Hematopoietic multipotent progenitor cell treated with erythropoietin and hydrocortisone succinate and interleukin-3 and kit ligand, for 17 days (in vitro differentiated cells): ENCODE results near the gene TMEM176B.
"Not testable (repeated sequence)": the region's sequence is repeated elsewhere in the genome, so short reads cannot be mapped to it uniquely, and the experiment has no call there.

Experiments used
- DNase-seq: peaks from one replicate; pipeline ENCODE4 v3.0.0-alpha.2; 2015; ENCODE audit warnings: low spot score

Gene TMEM176B

DNA sequence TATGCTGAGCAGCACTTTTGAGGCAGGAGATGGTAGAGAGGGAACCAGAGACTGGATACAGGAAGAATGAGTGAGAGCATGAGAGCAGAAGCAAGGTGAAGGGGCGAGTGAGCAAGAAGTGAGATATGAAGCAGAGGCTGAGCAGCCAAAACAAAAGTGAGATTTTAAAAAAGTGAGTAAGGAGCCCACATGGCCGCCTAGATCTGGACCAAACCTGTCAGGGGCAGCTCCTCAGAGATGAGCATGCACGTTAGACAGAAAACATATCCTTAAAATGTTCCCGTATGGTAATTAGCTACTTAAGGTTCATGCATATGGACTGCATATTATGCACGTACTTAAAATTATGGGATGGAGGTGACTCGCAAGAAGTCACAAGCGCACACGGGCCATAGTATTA lies 22.9 kb upstream of the TMEM176B start:
- no peak for DNase-seq

DNA sequence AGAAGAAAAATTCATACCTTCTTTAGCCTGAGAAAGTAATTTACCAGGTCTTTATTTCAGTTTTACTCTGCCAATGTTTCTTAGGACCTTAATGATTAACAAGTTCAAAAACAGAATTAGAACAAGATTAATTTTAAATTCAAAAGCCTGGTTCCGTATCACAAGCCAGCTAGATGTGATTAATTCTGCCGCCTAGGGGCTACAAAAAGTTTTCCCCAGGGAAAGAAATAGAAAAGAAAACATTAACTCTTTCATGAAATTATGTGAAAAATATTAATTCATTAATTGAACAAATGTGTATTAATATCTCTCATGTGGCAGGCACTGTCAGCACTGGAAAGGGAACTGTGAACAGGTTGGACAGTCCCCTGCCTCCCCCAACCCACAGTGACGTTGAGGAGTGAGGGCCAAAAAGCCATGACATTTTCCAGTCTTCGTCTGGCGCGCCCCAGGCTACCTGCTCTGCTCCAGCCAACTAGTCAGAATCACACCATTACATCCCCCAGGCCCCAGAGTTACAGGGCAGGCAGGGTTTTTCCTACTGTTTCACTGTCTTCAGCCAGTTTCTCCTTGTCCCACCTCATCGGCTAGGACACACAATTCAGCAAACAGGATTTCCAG lies 20.5 kb upstream of the TMEM176B start:
- no peak for DNase-seq

DNA sequence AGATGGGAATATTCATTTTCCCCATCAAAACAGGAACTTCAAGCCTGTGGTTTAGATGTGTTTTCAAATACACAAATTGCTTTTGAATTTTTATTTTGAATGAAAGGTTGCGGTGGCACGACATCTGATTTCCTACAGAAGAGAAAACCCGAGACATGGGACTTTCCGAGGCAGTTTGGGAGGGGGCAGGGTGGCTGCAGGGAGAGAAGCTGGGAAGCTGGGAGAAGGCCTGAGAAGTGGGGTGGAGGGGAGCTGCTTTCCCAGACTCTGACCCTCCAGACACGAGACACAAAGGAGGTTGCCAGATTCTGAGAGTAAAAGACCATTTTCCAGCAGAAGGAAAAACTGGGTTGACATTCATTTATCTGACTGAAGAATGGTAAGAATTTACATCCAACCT lies 20.0 kb upstream of the TMEM176B start:
- DNase-seq, result no peak

DNA sequence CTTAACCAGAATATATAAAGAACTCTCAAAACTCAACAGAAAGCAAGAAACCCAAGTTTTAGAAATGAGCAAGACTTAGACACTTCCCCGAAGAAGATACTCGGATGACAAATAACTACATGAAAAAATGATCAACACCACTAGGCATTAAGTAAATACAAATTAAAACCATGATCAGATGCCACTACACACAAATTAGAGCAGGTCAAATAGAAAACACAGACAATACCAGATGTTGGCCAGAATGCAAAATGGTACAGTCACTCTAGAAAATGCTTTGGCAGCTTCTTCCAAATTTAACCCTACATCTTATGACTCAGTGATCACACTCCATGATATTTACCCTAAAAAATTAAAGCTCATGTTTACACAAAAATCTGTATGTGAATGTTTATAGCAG lies 18.8 kb upstream of the TMEM176B start:
- DNase-seq, result no peak

DNA sequence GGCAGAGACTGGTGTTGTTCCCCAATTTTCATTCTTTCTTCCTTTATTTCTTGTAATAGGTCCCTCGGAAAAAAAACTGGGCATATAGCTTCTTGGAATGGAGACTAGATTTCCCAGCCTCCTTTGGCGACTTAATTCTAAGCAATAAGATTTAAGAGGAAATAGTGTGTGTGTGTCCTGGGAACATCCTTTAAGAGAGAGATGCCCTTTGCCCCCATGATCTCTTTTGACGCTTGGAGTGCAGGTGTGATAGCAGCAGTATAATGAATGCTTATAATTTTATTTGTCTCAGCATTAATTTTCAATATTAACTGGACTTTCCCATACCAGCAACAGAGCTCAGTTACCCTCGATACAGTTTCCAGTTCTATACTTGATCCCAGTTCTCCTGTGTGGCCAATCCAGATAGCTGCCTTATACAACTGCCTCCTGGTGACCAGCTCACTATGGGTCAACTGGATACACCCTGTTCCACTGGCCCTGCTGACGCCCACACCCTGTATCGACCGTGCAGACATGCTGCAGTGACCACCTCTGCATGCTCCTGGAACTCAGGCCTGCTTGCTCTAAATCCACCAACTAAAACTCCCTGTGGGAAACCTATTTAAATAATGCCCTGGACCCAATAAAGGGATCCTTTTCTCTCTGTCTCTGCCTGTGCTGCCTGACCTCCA lies 14.3 kb upstream of the TMEM176B start:
- no peak for DNase-seq

DNA sequence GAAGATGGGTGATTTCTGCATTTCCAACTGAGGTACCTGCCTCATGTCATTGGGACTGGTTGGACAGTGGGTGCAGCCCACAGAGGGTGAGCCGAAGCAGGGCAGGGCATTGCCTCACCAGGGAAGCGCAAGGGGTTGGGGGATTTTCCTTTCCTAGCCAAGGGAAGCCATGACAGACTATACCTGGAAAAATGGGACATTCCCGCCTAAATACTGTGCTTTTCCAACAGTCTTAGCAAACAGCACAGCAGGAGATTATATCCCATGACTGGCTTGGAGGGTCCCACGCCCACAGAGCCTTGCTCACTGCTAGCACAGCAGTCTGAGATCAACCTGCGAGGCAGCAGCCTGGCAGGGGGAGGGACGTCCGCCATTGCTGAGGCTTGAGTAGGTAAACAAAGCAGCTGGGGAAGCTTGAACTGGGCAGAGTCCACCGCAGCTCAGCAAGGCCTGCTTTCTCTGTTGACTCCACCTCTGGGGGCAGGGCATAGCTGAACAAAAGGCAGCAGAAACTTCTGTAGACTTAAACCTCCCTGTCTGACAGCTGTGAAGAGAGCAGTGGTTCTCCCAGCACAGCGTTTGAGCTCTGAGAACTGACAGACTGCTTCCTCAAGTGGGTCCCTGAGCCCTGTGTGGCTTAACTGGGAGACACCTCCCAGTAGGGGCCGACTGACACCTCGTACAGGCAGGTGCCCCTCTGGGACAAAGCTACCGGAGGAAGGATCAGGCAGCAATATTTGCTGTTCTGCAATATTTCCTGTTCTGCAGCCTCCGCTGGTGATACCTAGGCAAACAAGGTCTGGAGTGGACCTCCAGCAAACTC lies 7.7 kb upstream of the TMEM176B start:
- DNase-seq, result not testable (repeated sequence)

DNA sequence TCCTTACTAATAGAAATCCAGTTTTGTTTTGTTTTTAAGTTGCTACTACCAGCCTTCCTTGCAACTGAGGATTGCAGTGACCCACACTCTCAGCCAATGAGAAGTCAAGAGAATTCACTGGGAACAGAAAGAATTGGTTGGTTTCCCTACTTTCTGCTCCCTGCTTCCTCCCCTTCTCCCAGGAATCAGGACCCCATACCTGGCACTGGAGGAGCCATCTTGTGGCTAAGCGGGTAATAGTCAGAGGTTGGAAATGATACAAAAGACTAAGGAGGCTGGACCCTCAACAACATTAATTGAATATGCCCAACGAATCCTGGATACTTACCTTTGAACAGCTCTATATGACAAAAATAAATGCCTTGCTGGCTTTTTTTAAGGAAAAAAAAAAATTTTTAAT lies 6.7 kb upstream of the TMEM176B start:
- no peak for DNase-seq

DNA sequence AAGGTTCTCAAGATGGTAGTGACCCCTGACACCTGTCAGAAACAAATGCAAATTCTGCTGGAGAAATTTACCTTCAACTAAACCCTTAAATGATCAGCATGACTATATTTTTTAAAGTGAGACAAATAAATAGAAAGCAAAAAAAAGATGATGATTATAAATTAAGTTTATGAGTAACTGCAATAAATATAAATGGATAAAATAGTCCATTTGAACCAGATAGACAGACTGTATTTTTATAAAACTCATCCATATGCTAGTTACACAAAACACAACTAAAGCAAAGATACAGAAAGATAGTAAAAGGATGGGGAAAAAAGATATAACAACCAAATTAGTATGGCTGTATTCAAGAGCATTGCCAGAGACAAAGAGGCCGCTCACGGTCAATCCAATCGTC lies 6.3 kb upstream of the TMEM176B start:
- DNase-seq, result no peak

DNA sequence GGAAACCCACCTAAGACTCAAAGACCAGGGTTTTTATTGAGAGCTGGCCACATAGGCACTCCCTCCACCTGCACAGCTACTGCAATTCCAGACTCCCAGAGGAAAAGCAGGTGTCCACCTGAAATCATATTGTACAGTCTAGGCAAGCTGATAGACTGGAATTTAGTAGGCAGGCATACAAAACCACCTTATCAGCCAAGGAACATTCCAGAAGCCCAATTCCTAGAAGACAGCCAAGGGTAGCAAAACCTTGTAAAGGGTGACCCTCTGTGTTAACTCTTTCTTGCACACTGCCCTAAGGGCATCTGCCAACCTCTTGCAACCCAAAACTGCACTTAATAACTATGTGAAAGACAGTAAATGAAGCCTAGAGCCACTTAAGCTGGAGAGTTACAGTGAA lies 5.7 kb upstream of the TMEM176B start:
- no peak for DNase-seq

DNA sequence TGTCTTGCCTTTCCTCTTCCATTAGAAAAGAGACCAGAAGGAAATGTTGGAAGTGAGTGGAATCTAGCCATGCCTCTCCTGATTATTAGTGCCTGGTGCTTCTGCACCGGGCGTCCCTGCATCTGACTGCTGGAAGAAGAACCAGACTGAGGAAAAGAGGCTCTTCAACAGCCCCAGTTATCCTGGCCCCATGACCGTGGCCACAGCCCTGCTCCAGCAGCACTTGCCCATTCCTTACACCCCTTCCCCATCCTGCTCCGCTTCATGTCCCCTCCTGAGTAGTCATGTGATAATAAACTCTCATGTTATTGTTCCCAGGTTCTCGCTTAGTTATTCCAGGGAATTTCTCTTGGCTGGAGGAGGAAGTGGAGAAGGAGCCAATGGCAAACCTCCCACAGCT lies 4.6 kb upstream of the TMEM176B start:
- DNase-seq, result no peak

DNA sequence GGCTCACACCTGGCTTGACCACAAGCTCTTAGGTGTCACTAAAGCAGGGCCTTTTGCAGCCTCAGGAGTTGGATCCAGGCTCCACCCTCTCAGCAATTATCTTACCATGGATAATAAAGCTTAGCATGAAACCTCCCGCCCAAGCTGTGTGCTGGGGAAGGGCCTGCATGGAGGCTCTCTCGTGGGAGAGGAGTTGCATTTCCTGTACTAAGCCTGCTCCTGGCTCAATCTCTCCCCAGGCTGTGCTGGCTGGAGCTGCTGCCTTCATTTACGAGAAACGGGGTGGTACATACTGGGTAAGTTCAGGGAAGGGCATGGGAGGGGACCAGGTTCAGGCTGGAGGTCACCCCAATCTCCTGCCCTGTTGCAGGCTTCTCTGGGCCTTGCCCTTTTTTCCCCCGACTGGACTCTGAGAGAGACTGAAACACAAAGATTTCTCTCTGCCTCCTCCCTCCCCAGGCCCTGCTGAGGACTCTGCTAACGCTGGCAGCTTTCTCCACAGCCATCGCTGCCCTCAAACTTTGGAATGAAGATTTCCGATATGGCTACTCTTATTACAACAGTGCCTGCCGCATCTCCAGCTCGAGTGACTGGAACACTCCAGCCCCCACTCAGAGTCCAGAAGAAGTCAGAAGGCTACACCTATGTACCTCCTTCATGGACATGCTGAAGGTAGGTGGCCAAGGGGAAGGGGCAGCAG lies 3.1 kb upstream of the TMEM176B start:
- DNase-seq, result no peak

DNA sequence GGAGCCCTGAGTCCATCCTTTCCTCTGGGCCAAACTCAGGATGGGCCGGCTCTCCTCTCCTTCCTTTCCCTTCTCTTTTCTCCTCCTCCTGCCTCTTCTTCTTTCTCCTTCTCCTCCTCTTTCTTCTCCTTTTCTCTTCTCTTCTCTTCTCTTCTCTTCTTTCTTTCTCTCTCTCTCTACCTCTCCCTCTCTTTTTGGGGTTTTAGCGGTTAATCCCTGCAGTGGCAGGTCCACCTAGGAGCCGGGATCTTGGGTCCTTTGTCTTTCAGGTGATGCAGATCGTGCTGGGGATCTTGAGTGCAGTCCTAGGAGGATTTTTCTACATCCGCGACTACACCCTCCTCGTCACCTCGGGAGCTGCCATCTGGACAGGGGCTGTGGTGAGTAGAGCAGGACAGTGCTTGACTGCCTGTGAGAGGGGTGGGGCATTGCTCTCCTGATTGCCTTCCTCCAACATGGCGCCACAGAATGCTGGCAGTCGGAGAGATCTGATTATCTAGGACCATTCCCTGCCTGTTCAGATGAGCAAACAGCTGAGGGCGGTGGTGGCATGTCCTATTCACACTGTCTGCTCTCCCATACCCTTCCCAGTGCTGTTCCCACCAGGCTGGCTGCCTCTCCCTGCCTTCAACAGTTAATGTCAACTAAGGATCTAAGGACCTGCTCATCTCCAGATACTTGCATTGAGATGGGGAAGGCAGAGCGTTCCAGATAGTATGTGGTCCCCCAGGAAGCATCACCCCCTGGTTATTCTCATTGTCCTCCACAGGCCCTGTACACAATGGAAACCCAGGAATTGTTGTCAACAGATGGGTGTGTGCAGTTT lies 2.0 kb upstream of the TMEM176B start:
- DNase-seq, result no peak

DNA sequence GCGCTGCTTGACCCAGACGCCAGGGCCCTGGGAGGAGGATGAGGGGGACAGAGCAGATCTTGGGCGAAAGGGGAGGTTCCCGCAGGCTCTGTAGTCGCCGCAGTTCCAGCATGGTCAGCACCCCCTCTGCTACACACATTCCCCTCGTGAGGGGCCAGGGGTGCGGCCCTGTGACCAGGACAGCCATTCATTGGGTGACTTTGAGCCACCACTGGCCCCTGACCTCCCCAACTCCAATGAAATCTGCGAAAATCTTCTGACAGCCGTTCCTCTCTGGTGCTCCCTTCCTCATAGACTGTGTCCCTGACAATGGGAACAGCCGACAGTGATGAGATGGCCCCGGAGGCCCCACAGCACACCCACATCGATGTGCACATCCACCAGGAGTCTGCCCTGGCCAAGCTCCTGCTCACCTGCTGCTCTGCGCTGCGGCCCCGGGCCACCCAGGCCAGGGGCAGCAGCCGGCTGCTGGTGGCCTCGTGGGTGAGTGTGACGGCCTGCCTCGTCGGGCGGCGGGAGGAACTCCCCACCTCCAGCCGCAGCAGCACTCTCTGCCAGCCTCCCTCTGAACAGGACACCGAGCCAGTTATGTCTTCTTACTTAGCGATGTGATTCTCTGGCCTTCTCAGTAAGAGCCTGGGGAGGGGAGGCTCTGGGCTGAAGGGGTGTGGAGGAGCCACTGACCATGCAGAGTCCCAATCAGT lies 1.2 kb upstream of the TMEM176B start:
- no peak for DNase-seq

DNA sequence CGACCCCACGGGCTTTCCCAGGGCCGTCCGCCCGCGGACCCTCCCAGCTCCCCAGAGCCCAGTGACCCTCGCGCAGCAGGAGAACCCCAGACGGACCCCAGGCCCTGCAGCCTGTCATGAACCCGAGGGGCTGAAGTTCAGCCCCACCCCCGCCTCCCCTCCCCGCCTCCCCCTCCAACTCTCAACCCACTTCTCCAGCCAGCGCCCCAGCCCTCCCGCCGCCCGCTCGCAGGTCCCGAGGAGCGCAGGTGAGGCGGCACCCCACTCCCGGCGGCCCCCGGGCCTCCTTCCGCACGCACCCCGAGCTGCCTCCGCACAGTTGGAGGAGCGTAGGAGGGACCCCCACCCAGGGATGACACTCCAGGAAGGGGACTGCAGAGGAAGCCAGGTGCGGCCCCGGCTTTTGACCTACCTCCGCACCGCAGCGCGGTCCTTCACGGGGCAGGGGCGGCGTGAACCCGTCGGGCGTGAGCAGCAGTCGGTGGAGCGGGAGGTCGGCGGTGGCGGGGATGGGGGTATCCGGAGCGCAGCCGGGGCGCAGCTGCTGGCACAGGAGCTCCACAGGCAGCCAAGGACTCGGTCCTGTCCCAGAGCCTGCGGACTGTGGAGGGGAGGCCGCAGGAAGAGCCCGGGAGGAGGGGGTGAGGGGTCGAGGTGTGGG lies 547 bp upstream of the TMEM176B start, which contains the start of gene TMEM176A:
Gene TMEM176A (plus strand): TSS at position 189 of the 661 bp plus-strand sequence. CDS start 782 bp downstream, outside the sequence.
- DNase-seq, result no peak

DNA sequence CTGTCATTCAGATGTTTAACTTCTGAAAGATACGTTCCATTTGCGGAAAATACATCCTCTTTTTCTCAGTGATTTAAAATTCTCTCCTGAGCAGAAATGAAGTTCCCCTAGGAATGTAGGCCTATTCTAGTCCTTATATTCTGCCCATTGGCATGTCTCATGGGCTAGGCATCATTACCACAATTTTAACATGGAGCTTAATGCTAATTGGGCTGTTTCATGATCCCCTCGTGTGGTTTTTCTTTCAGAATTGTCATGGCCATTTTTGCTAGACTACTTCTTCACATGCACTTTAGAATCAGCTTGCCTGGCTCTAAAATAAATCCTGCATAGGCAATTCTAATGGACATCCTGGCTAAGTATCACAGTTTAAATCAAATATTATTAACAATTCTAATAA lies 1.0 kb downstream of the TMEM176B start:
- DNase-seq, result no peak

DNA sequence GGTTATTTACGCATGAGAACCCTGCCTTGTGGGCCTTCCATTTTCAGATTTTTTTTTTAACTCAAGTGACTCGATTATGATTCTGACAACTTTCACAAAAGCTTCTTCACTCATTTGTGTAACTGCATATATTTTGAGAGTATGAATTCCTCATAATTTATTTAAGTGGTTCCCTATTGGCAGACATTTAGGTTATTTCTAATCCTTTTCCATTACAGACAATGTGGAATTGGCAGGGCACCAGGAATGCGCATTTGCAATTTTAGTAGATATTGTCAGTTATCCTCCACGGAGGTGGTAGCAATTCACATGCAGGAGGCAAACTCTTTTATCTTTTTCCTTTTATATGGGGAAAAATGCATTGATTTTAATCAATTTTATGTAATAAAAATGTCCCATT lies 2.5 kb downstream of the TMEM176B start:
- DNase-seq, result no peak

DNA sequence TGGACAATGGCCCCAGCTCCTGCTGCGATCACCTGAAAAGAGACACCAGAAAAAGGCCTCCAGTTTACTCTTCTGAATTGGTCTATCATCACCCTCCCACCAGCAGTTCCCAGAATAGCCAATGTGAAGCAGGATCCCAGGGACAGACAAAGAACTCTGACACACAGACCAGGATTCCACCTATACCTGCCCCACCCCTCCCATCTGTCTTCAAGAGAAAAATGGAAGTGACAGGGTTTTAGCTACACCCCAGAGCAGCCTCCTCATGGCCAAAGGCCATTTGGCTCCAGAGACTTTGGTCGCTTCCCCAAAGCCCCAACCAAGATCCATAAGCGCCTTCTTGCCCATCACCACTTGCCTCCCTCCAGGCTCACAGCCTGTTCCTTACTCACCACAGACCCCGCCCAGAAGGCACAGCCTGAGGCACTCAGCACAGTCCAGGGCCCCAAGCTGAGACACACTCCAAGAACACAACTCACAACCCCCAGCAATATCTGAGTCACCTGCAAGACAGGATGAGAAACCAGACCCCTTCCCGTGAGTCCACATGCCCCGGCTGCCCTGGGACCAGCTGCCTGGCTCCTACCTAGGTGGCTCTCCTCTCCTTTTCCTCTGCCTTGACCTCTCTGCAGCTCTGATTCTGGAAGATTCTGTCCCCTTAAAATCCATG lies 6.5 kb downstream of the TMEM176B start:
- no peak for DNase-seq

DNA sequence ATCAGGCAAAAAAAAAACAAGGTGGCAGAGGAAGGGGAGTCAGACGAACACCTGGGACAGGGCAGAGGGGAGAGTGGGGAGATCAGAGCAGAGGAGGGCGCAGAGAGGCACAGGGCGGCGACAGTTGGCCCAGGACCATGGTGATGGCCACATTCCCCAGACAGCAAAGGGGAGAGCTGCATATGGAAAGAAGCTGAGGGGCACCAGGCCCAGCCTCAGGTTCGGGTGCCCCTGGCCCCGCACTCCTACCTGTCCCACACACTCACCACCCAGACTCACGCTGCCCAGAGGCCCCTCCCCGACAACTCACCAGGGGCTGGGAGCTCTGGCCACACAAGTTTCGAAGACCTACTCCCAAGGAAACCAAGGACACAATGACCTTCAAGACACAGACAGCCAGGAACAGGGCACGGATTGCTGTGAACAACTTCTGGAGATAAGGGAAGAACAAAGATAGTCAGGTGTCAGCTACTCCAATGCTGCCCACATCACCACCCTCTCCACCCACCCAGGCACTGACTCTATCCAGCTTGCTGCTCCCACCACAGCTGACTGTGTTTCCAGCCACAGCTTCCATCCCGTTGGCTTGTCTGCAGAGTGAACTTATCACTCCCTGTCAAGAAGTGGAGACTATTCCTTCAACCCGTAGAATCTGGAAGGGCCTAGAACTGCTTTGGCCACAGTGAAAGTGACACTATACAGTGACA lies 8.3 kb downstream of the TMEM176B start:
- DNase-seq, result no peak

DNA sequence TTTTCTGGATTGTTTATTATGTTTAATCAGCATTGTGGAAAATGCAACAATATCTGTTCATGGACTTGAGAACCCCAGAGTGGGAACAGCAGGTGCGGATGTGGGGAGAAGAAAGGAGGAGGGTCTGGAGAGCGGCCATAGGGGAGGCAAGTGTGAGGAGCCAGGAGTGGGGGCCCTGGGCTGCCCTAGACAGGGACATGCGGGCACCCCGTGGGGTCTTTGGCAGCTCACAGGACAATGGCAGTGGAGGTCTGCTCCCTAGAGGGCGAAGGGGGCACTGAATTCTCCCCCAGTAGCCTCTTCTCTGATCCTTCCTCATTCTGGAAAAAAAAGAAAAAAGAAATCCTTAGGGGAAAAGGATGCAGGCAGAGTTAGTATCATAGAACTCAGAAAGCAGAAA lies 8.9 kb downstream of the TMEM176B start:
- no peak for DNase-seq
